ENCODE results near the gene MARCKSL1. TPM values are rescaled to one million over a fixed set of nuclear protein-coding genes. Genes with fewer than 3 reads are reported as not detected.

The MARCKSL1 gene
- total and polyA plus RNA-seq, 4 donors = 28.4 to 78.4 (median 39.5) TPM

- Histone ChIP-seq H3K9ac (ENCODE audit: insufficient read depth in 1 of 2, low read length in 2 of 2) (no peak overlapping the region), H3K4me3 (no peak overlapping the region), H3K4me1 (ENCODE audit: control insufficient read depth in 5 of 5, insufficient read depth in 5 of 5, low read length in 5 of 5) (peaks cover 0 to 9% (median 4%) of the 10 kb centered on the region in 5 donors), H3K36me3 (ENCODE audit: control insufficient read depth in 4 of 4, insufficient read depth in 4 of 4, low read length in 4 of 4) (peaks cover 4 to 11% (median 4%) of the 10 kb centered on the region in 4 donors), H3K27me3 (ENCODE audit: control insufficient read depth in 3 of 3, insufficient read depth in 3 of 3, low read length in 2 of 3) (no peaks in the 10 kb centered on the region), H3K9me3 (ENCODE audit: control insufficient read depth in 4 of 4, insufficient read depth in 3 of 4, low read length in 3 of 4) (no peaks in the 10 kb centered on the region), H3K27ac (ENCODE audit: low read depth in 1 of 2, low read length in 1 of 2) (no peak overlapping the region)
- 64 to 73% methylated on average over 1 of the region's 1 CpG for WGBS, 2 donors
- ATAC-seq (ENCODE audit: insufficient read depth, low FRiP score) (no peak), DNase-seq (no peak)
- TF ChIP-seq, protein P1, sequence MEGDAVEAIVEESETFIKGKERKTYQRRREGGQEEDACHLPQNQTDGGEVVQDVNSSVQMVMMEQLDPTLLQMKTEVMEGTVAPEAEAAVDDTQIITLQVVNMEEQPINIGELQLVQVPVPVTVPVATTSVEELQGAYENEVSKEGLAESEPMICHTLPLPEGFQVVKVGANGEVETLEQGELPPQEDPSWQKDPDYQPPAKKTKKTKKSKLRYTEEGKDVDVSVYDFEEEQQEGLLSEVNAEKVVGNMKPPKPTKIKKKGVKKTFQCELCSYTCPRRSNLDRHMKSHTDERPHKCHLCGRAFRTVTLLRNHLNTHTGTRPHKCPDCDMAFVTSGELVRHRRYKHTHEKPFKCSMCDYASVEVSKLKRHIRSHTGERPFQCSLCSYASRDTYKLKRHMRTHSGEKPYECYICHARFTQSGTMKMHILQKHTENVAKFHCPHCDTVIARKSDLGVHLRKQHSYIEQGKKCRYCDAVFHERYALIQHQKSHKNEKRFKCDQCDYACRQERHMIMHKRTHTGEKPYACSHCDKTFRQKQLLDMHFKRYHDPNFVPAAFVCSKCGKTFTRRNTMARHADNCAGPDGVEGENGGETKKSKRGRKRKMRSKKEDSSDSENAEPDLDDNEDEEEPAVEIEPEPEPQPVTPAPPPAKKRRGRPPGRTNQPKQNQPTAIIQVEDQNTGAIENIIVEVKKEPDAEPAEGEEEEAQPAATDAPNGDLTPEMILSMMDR (IDR thresholded peaks at IDR 0.05; ENCODE audit: control extremely low read depth, extremely low read depth) = no peak
Measured at GRCh38 chr1:32309960-32310359, 26.1 kb downstream of the MARCKSL1 start.

DNA sequence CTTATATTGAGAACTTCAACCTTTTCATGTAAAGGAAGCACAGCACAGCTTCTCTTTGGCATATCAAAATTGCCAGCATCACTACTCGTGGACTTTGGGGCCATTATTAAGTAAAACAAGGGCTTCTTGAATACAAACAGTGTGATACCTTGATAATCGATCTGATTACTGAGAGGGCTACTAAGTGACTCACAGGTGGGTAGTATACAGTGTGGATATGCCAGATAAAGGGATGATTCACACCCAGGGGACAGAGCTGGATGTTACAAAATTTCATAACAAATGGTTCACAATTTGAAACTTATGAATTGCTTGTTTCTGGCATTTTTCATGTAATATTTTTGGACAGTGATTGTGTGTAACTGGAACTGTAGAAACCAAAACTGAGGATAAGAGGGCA lies 28.7 kb downstream of the MARCKSL1 start:
- Histone ChIP-seq H3K9me3 (ENCODE audit: control insufficient read depth in 4 of 4, insufficient read depth in 3 of 4, low read length in 3 of 4) (no peaks in the 10 kb centered on the region), H3K4me3 (no peak overlapping the region), H3K4me1 (ENCODE audit: control insufficient read depth in 5 of 5, insufficient read depth in 5 of 5, low read length in 5 of 5) (peaks cover 0 to 11% (median 4%) of the 10 kb centered on the region in 5 donors), H3K9ac (ENCODE audit: insufficient read depth in 1 of 2, low read length in 2 of 2) (no peak overlapping the region), H3K36me3 (ENCODE audit: control insufficient read depth in 4 of 4, insufficient read depth in 4 of 4, low read length in 4 of 4) (peaks cover 15 to 22% (median 19%) of the 10 kb centered on the region in 4 donors), H3K27me3 (ENCODE audit: control insufficient read depth in 3 of 3, insufficient read depth in 3 of 3, low read length in 2 of 3) (no peaks in the 10 kb centered on the region), H3K27ac (ENCODE audit: low read depth in 1 of 2, low read length in 1 of 2) (no peak overlapping the region)
- TF ChIP-seq, protein P1 (IDR thresholded peaks at IDR 0.05; ENCODE audit: control extremely low read depth, extremely low read depth) = no peak
- 79 to 96% methylated on average over 2 of the region's 2 CpGs for WGBS, 2 donors
- ATAC-seq (ENCODE audit: insufficient read depth, low FRiP score) = no peak
- no peak for DNase-seq

DNA sequence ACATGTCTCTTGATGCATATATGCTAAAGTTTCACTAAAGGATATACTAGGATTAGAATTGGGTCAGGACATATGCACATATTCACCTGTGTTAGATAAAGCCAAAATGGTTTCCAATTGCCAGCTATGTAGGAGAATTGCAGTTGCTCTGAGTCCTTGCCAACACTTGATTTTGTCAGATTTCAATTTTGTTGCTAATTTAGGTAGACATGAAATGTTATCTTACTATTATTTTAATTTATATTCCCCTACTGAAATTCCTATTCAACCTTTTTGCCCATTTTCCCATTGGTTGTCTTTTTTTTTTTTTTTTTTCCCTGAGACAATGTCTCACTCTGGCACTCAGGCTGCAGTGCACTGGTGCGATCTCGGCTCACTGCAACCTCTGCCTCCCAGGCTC lies 30.7 kb downstream of the MARCKSL1 start:
- H3K9me3 ChIP-seq (ENCODE audit: control insufficient read depth in 4 of 4, insufficient read depth in 3 of 4, low read length in 3 of 4) = no peaks in the 10 kb centered on the region
- H3K4me1 ChIP-seq (ENCODE audit: control insufficient read depth in 5 of 5, insufficient read depth in 5 of 5, low read length in 5 of 5) = peaks cover 0 to 11% (median 0%) of the 10 kb centered on the region in 5 donors
- H3K27me3 ChIP-seq (ENCODE audit: control insufficient read depth in 3 of 3, insufficient read depth in 3 of 3, low read length in 2 of 3) = no peaks in the 10 kb centered on the region
- H3K36me3 ChIP-seq (ENCODE audit: control insufficient read depth in 4 of 4, insufficient read depth in 4 of 4, low read length in 4 of 4) = peaks cover 15 to 22% (median 19%) of the 10 kb centered on the region in 4 donors
- H3K27ac ChIP-seq (ENCODE audit: low read depth in 1 of 2, low read length in 1 of 2) = no peak overlapping the region
- ATAC-seq (ENCODE audit: insufficient read depth, low FRiP score) (no peak), DNase-seq (no peak)
- H3K9ac ChIP-seq (ENCODE audit: insufficient read depth in 1 of 2, low read length in 2 of 2) = no peak overlapping the region
- no peak overlapping the region for H3K4me3 ChIP-seq
- 98 to 99% methylated on average over 2 of the region's 2 CpGs for WGBS, 2 donors
- TF ChIP-seq, protein P1 (IDR thresholded peaks at IDR 0.05; ENCODE audit: control extremely low read depth, extremely low read depth) = no peak

Measured in lung (tissue), 12 donors.